ENCODE measurements around the gene YPEL5.
A peak's percentile ranks its signal among the peaks of the same experiment; 100 is the strongest.

DNA sequence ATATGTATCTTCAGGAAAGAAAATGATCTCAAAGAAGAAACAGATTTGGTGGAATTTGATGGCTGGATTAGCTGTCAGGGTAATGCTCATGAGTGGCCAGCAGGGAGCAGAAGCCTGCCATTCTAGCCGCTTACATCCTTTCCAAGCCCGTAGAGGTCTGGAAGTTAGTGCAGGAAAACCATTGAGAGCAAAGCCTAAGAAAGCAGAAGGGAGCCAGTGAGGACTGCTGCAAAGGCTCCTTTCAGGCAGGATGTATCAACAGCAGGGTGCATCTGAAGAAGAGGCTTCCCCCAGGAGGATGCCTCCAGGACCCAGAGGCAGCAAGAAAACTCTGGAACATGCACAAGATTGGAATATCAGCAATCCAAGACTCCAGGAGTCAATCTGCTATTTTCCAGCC is 61.6 kb downstream of the YPEL5 start:
- TF ChIP-seq, protein P1, sequence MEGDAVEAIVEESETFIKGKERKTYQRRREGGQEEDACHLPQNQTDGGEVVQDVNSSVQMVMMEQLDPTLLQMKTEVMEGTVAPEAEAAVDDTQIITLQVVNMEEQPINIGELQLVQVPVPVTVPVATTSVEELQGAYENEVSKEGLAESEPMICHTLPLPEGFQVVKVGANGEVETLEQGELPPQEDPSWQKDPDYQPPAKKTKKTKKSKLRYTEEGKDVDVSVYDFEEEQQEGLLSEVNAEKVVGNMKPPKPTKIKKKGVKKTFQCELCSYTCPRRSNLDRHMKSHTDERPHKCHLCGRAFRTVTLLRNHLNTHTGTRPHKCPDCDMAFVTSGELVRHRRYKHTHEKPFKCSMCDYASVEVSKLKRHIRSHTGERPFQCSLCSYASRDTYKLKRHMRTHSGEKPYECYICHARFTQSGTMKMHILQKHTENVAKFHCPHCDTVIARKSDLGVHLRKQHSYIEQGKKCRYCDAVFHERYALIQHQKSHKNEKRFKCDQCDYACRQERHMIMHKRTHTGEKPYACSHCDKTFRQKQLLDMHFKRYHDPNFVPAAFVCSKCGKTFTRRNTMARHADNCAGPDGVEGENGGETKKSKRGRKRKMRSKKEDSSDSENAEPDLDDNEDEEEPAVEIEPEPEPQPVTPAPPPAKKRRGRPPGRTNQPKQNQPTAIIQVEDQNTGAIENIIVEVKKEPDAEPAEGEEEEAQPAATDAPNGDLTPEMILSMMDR (IDR thresholded peaks at IDR 0.05): peak; percentile 78 to 86 (median 82)
- no peak for TF ChIP-seq POLR2A (IDR thresholded peaks at IDR 0.05)

Measured in upper lobe of left lung (tissue), 4 donors.